Measurements from ENCODE around the gene GIMAP8.

- TF ChIP-seq CTCF (IDR thresholded peaks at IDR 0.05) (no peak), EZH2 (IDR thresholded peaks at IDR 0.05) (no peak), EZH2phosphoT487 (IDR thresholded peaks at IDR 0.05) (no peak)
These were observed 5.6 kb upstream of the GIMAP8 start for GRCh38 chr7:150444674-150445365.
